ENCODE data around the gene MT1H.

DNA sequence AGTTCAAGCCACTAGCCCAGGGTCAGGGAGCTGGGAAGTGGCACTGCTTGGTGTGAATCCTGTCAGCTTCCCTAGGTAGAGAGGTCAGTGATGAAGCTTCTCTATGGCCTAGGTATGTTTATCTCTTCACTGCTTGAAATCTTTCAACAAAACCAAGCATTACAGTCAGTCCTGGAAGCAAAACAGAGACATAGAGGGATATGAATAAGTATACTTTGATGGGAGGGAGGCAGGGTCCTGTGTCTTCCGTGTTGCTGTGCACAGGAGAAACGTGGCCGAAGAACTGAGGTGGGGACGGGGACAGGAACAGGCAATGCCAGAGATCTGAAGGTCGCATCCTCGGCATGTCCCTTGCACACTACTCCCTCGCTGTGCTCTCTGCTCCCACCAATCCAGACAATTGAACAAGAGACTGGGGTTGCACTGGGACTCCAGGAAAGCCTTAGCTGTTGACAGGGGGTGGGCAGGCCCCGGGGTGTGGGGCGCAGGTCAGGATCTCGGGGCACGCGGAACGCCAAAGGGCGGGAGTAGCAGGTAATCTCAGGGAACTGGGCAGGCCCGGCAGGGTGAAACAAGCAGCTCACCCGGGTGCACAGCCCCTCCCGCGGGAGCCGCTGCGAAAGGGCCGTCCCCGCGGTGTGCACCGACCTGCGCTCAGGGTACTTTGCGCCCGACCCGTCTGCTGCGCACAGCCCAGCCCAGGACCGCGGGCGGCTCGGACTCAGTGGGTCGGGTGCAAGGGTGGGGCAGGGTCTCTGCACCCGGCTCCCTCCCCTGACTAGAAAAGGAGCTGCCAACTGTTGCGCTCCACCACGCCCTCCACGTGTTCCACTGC lies at the start of gene MT1H:
- TF ChIP-seq, protein P1, sequence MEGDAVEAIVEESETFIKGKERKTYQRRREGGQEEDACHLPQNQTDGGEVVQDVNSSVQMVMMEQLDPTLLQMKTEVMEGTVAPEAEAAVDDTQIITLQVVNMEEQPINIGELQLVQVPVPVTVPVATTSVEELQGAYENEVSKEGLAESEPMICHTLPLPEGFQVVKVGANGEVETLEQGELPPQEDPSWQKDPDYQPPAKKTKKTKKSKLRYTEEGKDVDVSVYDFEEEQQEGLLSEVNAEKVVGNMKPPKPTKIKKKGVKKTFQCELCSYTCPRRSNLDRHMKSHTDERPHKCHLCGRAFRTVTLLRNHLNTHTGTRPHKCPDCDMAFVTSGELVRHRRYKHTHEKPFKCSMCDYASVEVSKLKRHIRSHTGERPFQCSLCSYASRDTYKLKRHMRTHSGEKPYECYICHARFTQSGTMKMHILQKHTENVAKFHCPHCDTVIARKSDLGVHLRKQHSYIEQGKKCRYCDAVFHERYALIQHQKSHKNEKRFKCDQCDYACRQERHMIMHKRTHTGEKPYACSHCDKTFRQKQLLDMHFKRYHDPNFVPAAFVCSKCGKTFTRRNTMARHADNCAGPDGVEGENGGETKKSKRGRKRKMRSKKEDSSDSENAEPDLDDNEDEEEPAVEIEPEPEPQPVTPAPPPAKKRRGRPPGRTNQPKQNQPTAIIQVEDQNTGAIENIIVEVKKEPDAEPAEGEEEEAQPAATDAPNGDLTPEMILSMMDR (IDR thresholded peaks at IDR 0.05), result no peak
- TF ChIP-seq EZH2 (IDR thresholded peaks at IDR 0.05; ENCODE audit: borderline replicate concordance, insufficient read depth, low read depth, low read length, poor library complexity, severe bottlenecking), result no peak

Measured in B cell (primary cell).